ENCODE measurements around the gene C9orf72. TPM values are rescaled to one million over a fixed set of nuclear protein-coding genes. Genes with fewer than 3 reads are reported as not detected.

C9orf72 gene
- total and polyA plus RNA-seq, 9 of the 15 experiments (the other 6 are each of a cell fraction or from before 2014, with no cell fraction given): 2.3 to 7.3 (median 4.1) TPM

- H3K79me2 ChIP-seq (ENCODE audit: control insufficient read depth, insufficient read depth, low read length): peaks cover 32% of the 10 kb centered on the region
- intact Hi-C loops (cut with micrococcal nuclease) (loop anchor here (10.0 kb wide), 1 partner anchor 97 kb away; no protein-coding TSS in a partner anchor), in situ Hi-C loops (cut with MboI) (loop anchor here (5.0 kb wide), 1 partner anchor 195 kb away; no protein-coding TSS in a partner anchor)
- no peaks in the 10 kb centered on the region for H3K9me3 ChIP-seq (replicated peaks; ENCODE audit: control insufficient read depth, insufficient read depth, low read depth, low read length)
- BruUV-seq (replicated peaks): no TSS peak
- ATAC-seq: no peak
- no peak for DNase-seq (ENCODE audit: extremely low read depth in 1 of 4, low spot score in 3 of 4)
- 14% methylated on average over 1 of the region's 1 CpG for WGBS (ENCODE audit: insufficient coverage, low coverage, missing lambda C conversion rate)
- ChIA-PET CTCF (ENCODE audit: low intra/inter-chr PET ratio) (no interaction called here), POLR2A (no interaction called here)
- no peak for FAIRE-seq
- no peak overlapping the region for H3K9ac ChIP-seq (ENCODE audit: insufficient read depth in 1 of 2, low read depth in 2 of 2, low read length in 2 of 2)
- no peaks in the 10 kb centered on the region for H4K20me1 ChIP-seq (replicated peaks; ENCODE audit: control insufficient read depth, insufficient read depth, low read length)
- no peak overlapping the region for H3K27ac ChIP-seq (ENCODE audit: extremely low read depth, low read depth, low read length)
- peaks cover 3 to 7% of the 10 kb centered on the region in 2 experiments; a peak in 4 of 5 replicates for H3K4me1 ChIP-seq (replicated peaks in 1 of 2; ENCODE audit: control insufficient read depth in 2 of 2, insufficient read depth in 2 of 2, low read length in 2 of 2)
- H3K9me1 ChIP-seq (ENCODE audit: control insufficient read depth, insufficient read depth, low read length): no peaks in the 10 kb centered on the region
- no peak overlapping the region for H3K4me3 ChIP-seq
- H3K36me3 ChIP-seq (ENCODE audit: control insufficient read depth, insufficient read depth, low read length): no peaks in the 10 kb centered on the region
- TF ChIP-seq NCOA2 (IDR thresholded peaks at IDR 0.05; ENCODE audit: partially characterized antibody in 2 of 2) (no peak), ZKSCAN3 (CRISPR knock-in tag; IDR thresholded peaks at IDR 0.05) (no peak), MIER1 (IDR thresholded peaks at IDR 0.05; ENCODE audit: low read depth) (no peak), CCNT2 (IDR thresholded peaks at IDR 0.05; ENCODE audit: borderline replicate concordance, extremely low read depth, insufficient read length, low read depth, low read length) (no peak), EZH2 (IDR thresholded peaks at IDR 0.05; ENCODE audit: borderline replicate concordance, low read depth, low read length) (no peak), ZNF76 (CRISPR knock-in tag; IDR thresholded peaks at IDR 0.05; ENCODE audit: borderline replicate concordance) (no peak), NR2C1 (IDR thresholded peaks at IDR 0.05) (peak; percentile 58), NR2C1 (tag; IDR thresholded peaks at IDR 0.05) (peak; percentile 65), HNRNPH1 (optimal IDR thresholded peaks at IDR 0.05; ENCODE audit: low read depth, low read length) (no peak), PHB2 (IDR thresholded peaks at IDR 0.05; ENCODE audit: low read depth) (no peak), ARID2 (IDR thresholded peaks at IDR 0.05) (no peak), NR2C2 (CRISPR knock-in tag; IDR thresholded peaks at IDR 0.05) (no peak), NR2C2 (tag; IDR thresholded peaks at IDR 0.05) (peak; percentile 36; the same call in 1 of the 2 replicates), FOXK2 (conservative IDR thresholded peaks at IDR 0.05 in 1 of 2, IDR thresholded peaks at IDR 0.05 in 1 of 2; ENCODE audit: low read depth in 2 of 2) (no peak), TBP (optimal IDR thresholded peaks at IDR 0.05; ENCODE audit: low read depth, low read length) (no peak), ELF1 (tag; IDR thresholded peaks at IDR 0.05) (no peak), ZHX1 (conservative IDR thresholded peaks at IDR 0.05; ENCODE audit: low read length) (no peak)
- H3K27me3 ChIP-seq (ENCODE audit: control insufficient read depth in 2 of 2, insufficient read depth in 2 of 2, low read length in 2 of 2): no peaks in the 10 kb centered on the region
- no peak overlapping the region for H3K4me2 ChIP-seq (ENCODE audit: insufficient read depth, low read length)
- H2AFZ ChIP-seq (ENCODE audit: low read depth, low read length): no peak overlapping the region
Observed at GRCh38 chr9:27532046-27532445, 41.2 kb downstream of the C9orf72 start.

Data from K562 (cell line).